Omental fat pad (tissue), 4 donors: ENCODE data around the gene TNMD. TPM values are rescaled to one million over a fixed set of nuclear protein-coding genes. Genes with fewer than 3 reads are reported as not detected.

Experiments
- ATAC-seq: fragments of 150-250 bp; one replicate; pipeline ENCODE4 v1.9.1; 2016; ENCODE audit warnings: mild to moderate bottlenecking, moderate library complexity; ENCODE audit not compliant: low FRiP score
- DNase-seq: peaks from one replicate; pipeline ENCODE4 v3.0.0-alpha.2; 2019; ENCODE audit warnings: low spot score
- CTCF ChIP-seq, 3 donors: fragments of 450-650 bp; IDR thresholded peaks; one replicate each; pipeline ENCODE4 v1.5.1; 2016 to 2017; ENCODE audit warnings: antibody characterized with exemption in 3 of 3, mild to moderate bottlenecking in 3 of 3, moderate library complexity in 2 of 3
- total RNA-seq, 4 donors: library from RNA; depleted of rRNA; stranded (reverse); fragments of >200 nt; gene quantifications; one replicate each; pipeline ENCODE4 v1.1.0, GENCODE V29; 2016

TNMD gene
- total RNA-seq, 4 donors from 2014 or later: 3.0 to 80.5 (median 18.1) TPM

GRCh38 chrX:100596601-100597000, 11.9 kb downstream of the TNMD start:
- no peak for TF ChIP-seq CTCF (IDR thresholded peaks at IDR 0.05)
- DNase-seq: no peak
- no peak for ATAC-seq

GRCh38 chrX:100599456-100599855, 14.7 kb downstream of the TNMD start:
- DNase-seq: no peak
- no peak for TF ChIP-seq CTCF (IDR thresholded peaks at IDR 0.05)

GRCh38 chrX:100600340-100600739, 15.6 kb downstream of the TNMD start:
- TF ChIP-seq CTCF (IDR thresholded peaks at IDR 0.05): no peak
- DNase-seq: no peak
- no peak for ATAC-seq

More at GRCh38 chrX:100599456-100599855, 14.7 kb downstream of the TNMD start:
- ATAC-seq: no peak

GRCh38 chrX:100600758-100601157, 16.0 kb downstream of the TNMD start:
- TF ChIP-seq CTCF (IDR thresholded peaks at IDR 0.05): no peak
- ATAC-seq: no peak
- no peak for DNase-seq

- no peak for DNase-seq
- no peak for TF ChIP-seq CTCF (IDR thresholded peaks at IDR 0.05)
- no peak for ATAC-seq
These were observed 22.0 kb downstream of the TNMD start for GRCh38 chrX:100606753-100607152.

- TF ChIP-seq CTCF (IDR thresholded peaks at IDR 0.05): no peak
- no peak for DNase-seq
- no peak for ATAC-seq
These were observed 24.9 kb downstream of the TNMD start for GRCh38 chrX:100609591-100609990.

GRCh38 chrX:100611951-100612350, 27.2 kb downstream of the TNMD start:
- DNase-seq (no peak), ATAC-seq (no peak)
- no peak for TF ChIP-seq CTCF (IDR thresholded peaks at IDR 0.05)
